Anterior cingulate cortex (tissue), 58 donors: ENCODE data around the gene SERPINE2.

Experiments used
- DNase-seq, 58 donors: peaks; one replicate each; lab custom pipeline; 2025; lab: John Stamatoyannopoulos, UW

The SERPINE2 gene

DNA sequence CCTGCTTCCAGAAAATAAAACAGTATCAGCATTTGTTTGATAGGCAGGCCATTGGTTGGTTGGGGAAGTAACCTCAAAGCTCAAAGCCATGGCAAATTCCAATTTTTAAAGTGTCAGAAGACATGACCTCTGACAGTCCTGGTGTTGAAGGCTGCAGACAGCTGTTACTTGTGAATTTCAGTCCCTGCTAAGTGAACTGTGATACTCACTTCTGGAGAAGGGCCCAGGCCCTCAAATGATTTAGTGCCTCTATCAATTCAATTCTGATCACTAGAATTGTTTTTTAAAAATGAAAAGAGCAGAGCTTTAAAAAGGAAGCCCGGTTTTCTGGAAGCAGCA lies 58.7 kb downstream of the SERPINE2 start:
- DNase-seq, result no peak

GRCh38 chr2:223979730-223980396 lies 59.2 kb downstream of the SERPINE2 start:
- DNase-seq, result no peak

GRCh38 chr2:223978451-223978850 lies 60.6 kb downstream of the SERPINE2 start:
- DNase-seq, result no peak

- DNase-seq, result no peak
Measured at GRCh38 chr2:223976635-223977226, 62.4 kb downstream of the SERPINE2 start.

GRCh38 chr2:223973606-223974005 lies 65.5 kb downstream of the SERPINE2 start:
- no peak for DNase-seq

GRCh38 chr2:223972656-223973102 lies 66.4 kb downstream of the SERPINE2 start:
- DNase-seq, result no peak

DNA sequence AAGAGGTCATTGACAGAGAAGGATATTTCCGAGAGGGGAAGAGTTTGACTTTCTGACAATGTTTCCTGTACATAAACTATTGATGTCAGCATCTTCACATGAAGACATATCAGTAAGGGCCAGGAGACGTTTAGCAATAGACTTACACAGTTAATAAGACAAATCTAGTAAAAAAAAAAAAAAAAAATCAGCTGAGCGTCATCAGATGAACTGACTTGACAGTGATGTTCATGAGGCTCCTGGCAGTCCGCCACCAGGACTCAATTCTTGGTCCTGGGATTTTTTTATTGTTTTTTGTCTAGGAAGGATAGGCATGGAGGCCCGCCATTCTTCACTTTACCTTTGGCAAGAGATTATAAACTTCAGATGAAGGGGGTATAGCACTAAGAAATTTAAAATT lies 67.4 kb downstream of the SERPINE2 start:
- DNase-seq, result no peak

DNA sequence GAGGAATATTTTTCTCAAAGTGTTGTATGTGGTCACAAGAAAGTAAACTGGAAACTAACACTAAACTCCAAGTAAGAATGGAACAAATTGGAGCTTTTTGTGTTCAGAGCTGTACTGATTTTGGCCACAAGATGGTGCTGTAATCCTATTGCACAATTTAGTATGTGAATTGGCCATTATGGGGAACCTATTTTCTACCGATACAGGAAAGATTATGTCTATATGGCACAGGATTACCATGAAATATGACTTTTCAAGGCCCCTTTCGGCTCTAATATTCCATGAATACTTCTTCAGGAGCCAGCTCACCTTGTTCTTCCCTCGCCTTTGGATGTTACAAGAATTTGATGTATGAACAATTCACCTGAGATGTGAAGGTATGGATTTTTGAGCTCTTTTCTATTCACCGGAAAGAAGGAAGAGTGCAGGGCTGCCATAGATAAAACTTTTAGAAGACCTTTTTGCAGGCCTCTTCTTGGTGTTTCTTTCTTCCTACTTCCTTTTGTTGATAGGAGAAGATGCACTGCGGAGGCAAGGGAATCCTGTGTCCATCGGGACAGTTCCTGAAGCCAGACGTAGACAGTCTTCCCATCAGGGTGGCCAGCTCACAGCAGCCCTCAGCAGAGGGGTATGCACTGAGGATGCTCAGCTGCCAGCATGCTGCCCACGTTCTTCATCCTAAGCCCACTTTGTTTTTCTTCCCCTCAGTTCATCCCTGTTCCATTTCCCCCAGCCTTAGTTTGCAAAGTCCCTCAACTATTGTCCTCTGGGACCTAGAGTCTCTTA lies 68.5 kb downstream of the SERPINE2 start:
- peak in 18 of 58 donors; percentile 2 to 63 (median 15) for DNase-seq

DNA sequence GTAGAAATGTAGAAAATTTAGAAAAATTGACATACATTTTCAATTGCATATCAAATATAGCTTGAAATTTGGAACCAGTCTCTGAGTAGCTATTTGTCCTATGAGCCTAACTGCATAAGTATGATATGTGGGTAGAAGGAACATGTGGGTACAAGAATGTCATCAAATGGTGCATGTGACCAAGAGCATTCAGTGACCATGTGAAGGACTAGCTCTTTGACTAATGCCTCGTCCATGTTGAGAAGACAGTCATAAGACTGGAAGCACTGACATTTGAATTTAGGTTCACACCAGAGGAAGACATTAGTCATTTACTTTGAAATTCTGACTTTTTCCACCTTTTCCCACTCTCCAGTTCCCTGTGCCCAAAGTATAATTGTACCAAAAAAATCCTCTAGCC lies 69.2 kb downstream of the SERPINE2 start:
- no peak for DNase-seq

DNA sequence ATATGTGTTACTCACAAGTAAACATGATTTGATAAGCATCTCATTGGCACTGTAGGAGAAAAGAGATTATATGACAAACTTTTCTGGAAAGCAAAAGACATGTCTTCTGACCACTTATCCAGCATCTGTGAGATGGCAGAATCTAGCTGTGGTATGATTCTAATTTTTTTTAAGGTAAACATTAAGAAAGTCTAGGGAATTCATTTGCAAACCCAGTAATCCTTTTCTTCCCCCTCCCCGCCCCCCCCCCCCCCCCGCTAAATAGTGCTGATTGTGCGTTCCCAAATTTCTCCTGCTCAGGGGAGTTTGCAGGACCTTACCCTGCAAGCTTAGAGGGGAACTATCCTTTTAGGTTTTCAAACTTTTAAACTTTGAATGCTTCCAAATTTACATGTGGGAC lies 69.8 kb downstream of the SERPINE2 start:
- no peak for DNase-seq

- DNase-seq, result no peak
Measured at GRCh38 chr2:223967981-223968380, 71.1 kb downstream of the SERPINE2 start.

DNA sequence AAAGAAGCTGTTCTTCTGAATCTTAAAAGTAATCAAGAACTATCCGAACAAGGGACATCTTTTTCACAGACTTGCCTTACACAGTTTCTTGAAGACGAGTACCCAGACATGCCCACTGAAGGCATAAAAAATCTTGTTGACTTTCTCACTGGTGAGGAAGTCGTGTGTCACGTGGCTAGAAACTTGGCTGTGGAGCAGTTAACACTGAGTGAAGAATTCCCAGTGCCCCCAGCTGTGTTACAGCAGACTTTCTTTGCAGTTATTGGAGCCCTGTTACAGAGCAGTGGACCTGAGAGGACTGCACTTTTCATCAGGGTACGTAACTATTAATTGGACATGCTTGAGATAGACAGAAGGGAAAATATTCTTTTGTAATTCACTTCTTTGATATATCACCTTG lies 79.4 kb downstream of the SERPINE2 start:
- peak in 17 of 58 donors; percentile 2 to 41 (median 9) for DNase-seq

DNA sequence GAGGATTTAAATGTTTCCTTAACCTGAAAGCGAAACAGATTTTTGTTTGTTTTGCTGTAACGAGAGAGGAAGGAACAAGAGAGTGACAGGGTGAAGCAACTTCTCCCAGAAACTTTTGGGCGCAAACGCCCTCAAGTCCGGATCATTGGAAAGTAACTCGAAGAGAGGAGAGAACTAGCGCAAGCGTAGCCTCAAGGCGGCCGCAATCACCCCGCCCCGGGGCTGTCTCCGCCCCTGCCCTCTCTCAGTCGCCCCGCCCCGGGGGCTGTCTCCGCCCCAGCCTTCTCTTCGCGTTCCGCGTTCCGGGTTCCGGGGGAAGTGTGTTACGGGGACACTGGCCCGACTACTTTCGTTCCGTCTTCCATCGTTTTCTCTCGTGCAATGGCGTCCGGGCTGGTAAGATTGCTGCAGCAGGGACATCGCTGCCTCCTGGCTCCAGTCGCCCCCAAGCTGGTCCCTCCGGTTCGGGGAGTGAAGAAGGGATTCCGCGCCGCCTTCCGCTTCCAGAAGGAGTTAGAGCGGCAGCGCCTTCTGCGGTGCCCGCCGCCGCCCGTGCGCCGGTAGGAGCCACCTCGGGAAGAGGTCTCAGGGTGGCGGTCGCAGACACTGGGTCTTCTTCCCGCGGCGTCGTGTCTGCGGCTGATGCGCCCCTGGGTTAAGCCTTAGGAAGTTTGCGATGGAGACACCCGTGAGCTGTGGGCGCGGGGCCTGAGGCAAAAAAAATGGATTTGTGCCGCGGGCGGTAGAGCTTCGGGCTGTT lies 81.8 kb downstream of the SERPINE2 start, which contains the start of gene MRPL44:
TSS of gene MRPL44 (plus strand) at position 372 of the 760 bp plus-strand sequence. CDS start at position 382, 10 bp downstream.
- DNase-seq, result peak; percentile 74 to 99 (median 95)

DNA sequence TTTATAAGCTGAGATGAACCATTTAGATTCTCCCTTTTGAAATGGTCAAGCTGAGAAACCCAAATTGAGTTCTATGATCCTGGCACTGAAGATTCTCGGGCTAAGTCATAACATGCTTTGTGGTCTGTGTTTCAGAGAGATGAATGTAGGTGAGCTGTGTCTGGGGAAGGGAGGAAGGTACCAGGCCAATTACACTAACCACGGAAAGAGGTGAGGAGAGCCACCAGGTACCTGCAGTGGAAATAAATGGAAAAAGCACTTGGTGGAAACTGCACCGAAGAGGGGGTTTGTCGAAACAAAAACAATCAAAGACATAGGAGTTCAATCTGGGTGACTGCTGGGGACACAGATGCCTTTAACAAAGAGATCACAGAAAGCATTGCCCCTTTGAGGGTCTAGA lies 82.8 kb downstream of the SERPINE2 start:
- DNase-seq, result no peak

DNA sequence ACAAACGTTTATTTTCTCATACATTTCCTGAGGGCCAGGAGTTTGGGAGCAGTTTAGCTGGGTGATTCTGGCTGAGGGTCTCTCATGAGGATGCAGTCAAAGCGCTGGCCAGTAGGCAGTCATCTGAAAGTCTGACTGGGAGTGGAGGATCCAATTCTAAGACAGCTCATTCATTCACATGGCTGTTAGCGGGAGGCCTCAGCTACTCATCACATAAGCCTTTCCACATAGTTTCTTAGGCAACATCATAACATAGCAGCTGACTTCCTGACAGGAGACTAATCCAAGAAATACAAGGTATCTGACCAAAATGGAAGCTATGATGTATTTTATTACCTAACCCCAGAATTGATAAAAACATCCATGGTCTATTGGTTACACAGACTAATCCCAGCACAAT lies 84.7 kb downstream of the SERPINE2 start:
- DNase-seq, result no peak

GRCh38 chr2:223952280-223952968 lies 86.7 kb downstream of the SERPINE2 start:
- DNase-seq, result no peak

GRCh38 chr2:223950448-223951347 lies 88.4 kb downstream of the SERPINE2 start:
- DNase-seq, result no peak

GRCh38 chr2:223949241-223949840 lies 89.7 kb downstream of the SERPINE2 start:
- no peak for DNase-seq
